Transverse colon (tissue), 4 donors: Measurements from ENCODE around the gene ASB15. TPM values are rescaled to one million over a fixed set of nuclear protein-coding genes. Genes with fewer than 3 reads are reported as not detected.

Source experiments
- DNase-seq: peaks from one replicate; pipeline ENCODE4 v3.0.0-alpha.2; 2019
- H3K27ac ChIP-seq, 4 donors: fragments of 200-600 bp; sonication (generic); 2 replicates each; pipeline ENCODE4 v1.5.1; 2016 to 2018; ENCODE audit warnings: inconsistent platforms in 4 of 4
- H3K27me3 ChIP-seq: fragments of 200-600 bp; sonication (generic); 2 replicates; pipeline ENCODE4 v1.5.1; 2017; ENCODE audit warnings: inconsistent platforms
- H3K36me3 ChIP-seq, 4 donors: fragments of 200-600 bp; sonication (generic); 2 replicates each; pipeline ENCODE4 v1.5.1; 2017 to 2019; ENCODE audit warnings: inconsistent platforms in 4 of 4
- H3K4me1 ChIP-seq, 4 donors: fragments of 200-600 bp; sonication (generic); 2 replicates each; pipeline ENCODE4 v1.5.1; 2017 to 2020; ENCODE audit warnings: inconsistent platforms in 4 of 4
- H3K4me3 ChIP-seq, 4 donors: fragments of 200-600 bp; sonication (generic); 1 replicate in 1 of 4; 2 replicates in 3 of 4; pipeline versions ENCODE4 v1.5.1 to v1.6.1; 2017 to 2019; ENCODE audit warnings: inconsistent platforms in 4 of 4
- H3K9me3 ChIP-seq, 2 donors: fragments of 200-600 bp; sonication (generic); 2 replicates each; pipeline ENCODE4 v1.5.1; 2017 to 2019; ENCODE audit warnings: inconsistent platforms in 2 of 2
- CTCF ChIP-seq, 5 experiments: fragments of 200-600 bp in 3 of 5; fragments of 450-650 bp in 2 of 5; sonication (generic) in 3 of 5; IDR thresholded peaks; 1 replicate in 2 of 5; 2 replicates in 3 of 5; pipeline ENCODE4 v1.5.1; 2016 to 2017; ENCODE audit warnings: antibody characterized with exemption in 5 of 5, inconsistent platforms in 3 of 5, mild to moderate bottlenecking in 2 of 5, moderate library complexity in 1 of 5
- EP300 ChIP-seq: sonication (generic); formaldehyde crosslinking; IDR thresholded peaks from one replicate; pipeline ENCODE4 v1.6.1; 2017; ENCODE audit warnings: antibody characterized with exemption, low read depth
- POLR2A ChIP-seq: fragments of 450-650 bp; IDR thresholded peaks from one replicate; pipeline ENCODE4 v1.6.1; 2016; ENCODE audit warnings: antibody characterized with exemption, mild to moderate bottlenecking, moderate library complexity
- POLR2AphosphoS5 ChIP-seq, 3 donors: sonication (generic); formaldehyde crosslinking; IDR thresholded peaks; one replicate each; pipeline ENCODE4 v1.6.1; 2016; ENCODE audit warnings: antibody characterized with exemption in 3 of 3
- WGBS, 2 donors: methylation state at CpG; one replicate each; pipeline ENCODE4 v1.1.5; 2018; ENCODE audit warnings: low coverage in 1 of 2; 5-methylcytosine and 5-hydroxymethylcytosine counted together
- in situ Hi-C, 4 donors: fragments of 200-750 bp; cut with MboI; loops; one replicate each; pipeline versions ENCODE4 v1.15.0 to v1.15.1; 2017; ENCODE audit warnings: low sequenced_read_pairs in 3 of 4, low pct_ligation_motif_present in 1 of 4, low pct_unique_long_range_greater_than_20kb in 1 of 4
- intact Hi-C: fragments of 100-400 bp; cut with DNase I; formaldehyde crosslinking; loops from one replicate; pipeline ENCODE4 v1.15.1; 2023; ENCODE audit warnings: low total_unique reads
- total RNA-seq, 4 donors: library from RNA; depleted of rRNA; stranded (reverse); fragments of >200 nt; gene quantifications; one replicate each; pipeline ENCODE4 v1.1.0, GENCODE V29; 2016

The ASB15 gene
- total RNA-seq, 4 donors from 2014 or later = not detected

GRCh38 chr7:123557016-123557397, 44.6 kb upstream of the ASB15 start:
- peaks cover 0 to 14% (median 6%) of the 10 kb centered on the region in 4 donors for H3K36me3 ChIP-seq
- intact Hi-C loops = no loop called here
- in situ Hi-C loops = loop anchor here in 1 of 4 donors (25.0 kb wide), 1 partner anchor 95 kb away; no protein-coding TSS in a partner anchor
- TF ChIP-seq POLR2AphosphoS5 (IDR thresholded peaks at IDR 0.05) (no peak), EP300 (no peak), POLR2A (no peak), CTCF (IDR thresholded peaks at IDR 0.05) (no peak)
- H3K27ac ChIP-seq = peak overlapping the region; percentile 88 to 93 (median 88)
- peak overlapping the region; percentile 64 to 84 (median 74) for H3K4me3 ChIP-seq
- H3K27me3 ChIP-seq = no peaks in the 10 kb centered on the region
- 0 to 2% methylated on average over 7 to 12 of the region's 12 CpGs for WGBS, 2 donors
- H3K9me3 ChIP-seq = no peaks in the 10 kb centered on the region
- peaks cover 4 to 45% (median 11%) of the 10 kb centered on the region in 4 donors for H3K4me1 ChIP-seq
- no peak for DNase-seq

GRCh38 chr7:123557398-123558288, 44.0 kb upstream of the ASB15 start, which contains the start of gene NDUFA5:
TSS of gene NDUFA5 (minus strand) at chr7:123557818. CDS start at chr7:123557795, 23 bp downstream.
- in situ Hi-C loops = loop anchor here in 1 of 4 donors (25.0 kb wide), 1 partner anchor 95 kb away; no protein-coding TSS in a partner anchor
- intact Hi-C loops = no loop called here
- H3K27ac ChIP-seq = peak within 1 kb of the TSS; percentile 88 to 93 (median 88)

GRCh38 chr7:123558289-123558874, 43.2 kb upstream of the ASB15 start:
- Histone ChIP-seq H3K9me3 (no peaks in the 10 kb centered on the region), H3K4me1 (peaks cover 4 to 43% (median 11%) of the 10 kb centered on the region in 4 donors), H3K4me3 (peak overlapping the region; percentile 31 to 77 (median 67)), H3K27me3 (no peaks in the 10 kb centered on the region), H3K27ac (peak overlapping the region; percentile 88 to 93 (median 88)), H3K36me3 (peaks cover 0 to 6% (median 2%) of the 10 kb centered on the region in 4 donors)
- 57 to 77% methylated on average over 2 to 4 of the region's 4 CpGs for WGBS, 2 donors
- in situ Hi-C loops = loop anchor here in 1 of 4 donors (25.0 kb wide), 1 partner anchor 96 kb away; no protein-coding TSS in a partner anchor
- TF ChIP-seq EP300 = no peak
- TF ChIP-seq CTCF (IDR thresholded peaks at IDR 0.05) = no peak
- TF ChIP-seq POLR2AphosphoS5 (IDR thresholded peaks at IDR 0.05) = no peak
- TF ChIP-seq POLR2A = no peak
- DNase-seq = no peak
- intact Hi-C loops = no loop called here

More at GRCh38 chr7:123557398-123558288, 44.0 kb upstream of the ASB15 start, which contains the start of gene NDUFA5:
- H3K4me3 ChIP-seq = peak within 1 kb of the TSS; percentile 64 to 84 (median 74)
- 0 to 1% methylated on average over 7 to 40 of the region's 40 CpGs for WGBS, 2 donors
- H3K4me1 ChIP-seq = peaks cover 4 to 45% (median 11%) of the 10 kb centered on the region in 4 donors
- peak; percentile 98 for DNase-seq
- H3K9me3 ChIP-seq = no peaks in the 10 kb centered on the region
- peaks cover 0 to 12% (median 6%) of the 10 kb centered on the region in 4 donors for H3K36me3 ChIP-seq
- no peaks in the 10 kb centered on the region for H3K27me3 ChIP-seq
- TF ChIP-seq POLR2AphosphoS5 (IDR thresholded peaks at IDR 0.05) = peak; percentile 57 to 87 (median 85)
- TF ChIP-seq POLR2A = peak; percentile 78
- TF ChIP-seq EP300 = no peak
- TF ChIP-seq CTCF (IDR thresholded peaks at IDR 0.05) = peak in 1 of 5 experiments; percentile 13

GRCh38 chr7:123562121-123562520, 39.5 kb upstream of the ASB15 start:
- intact Hi-C loops (no loop called here), in situ Hi-C loops (loop anchor here in 1 of 4 donors (25.0 kb wide), 1 partner anchor 100 kb away; no protein-coding TSS in a partner anchor)
- no peak for DNase-seq
- peaks cover 0 to 7% (median 0%) of the 10 kb centered on the region in 4 donors for H3K4me1 ChIP-seq
- no peaks in the 10 kb centered on the region for H3K9me3 ChIP-seq
- no peaks in the 10 kb centered on the region for H3K27me3 ChIP-seq
- no peaks in the 10 kb centered on the region for H3K36me3 ChIP-seq
- TF ChIP-seq POLR2AphosphoS5 (IDR thresholded peaks at IDR 0.05) (no peak), CTCF (IDR thresholded peaks at IDR 0.05) (no peak), EP300 (no peak)
- H3K27ac ChIP-seq = no peak overlapping the region
- no peak overlapping the region for H3K4me3 ChIP-seq
